Stimulated activated CD4-positive, alpha-beta T cell treated with anti-CD3 and anti-CD28 coated beads, Interleukin-4, amount 100 ng/mL, for 1 hour (primary cell): ENCODE results near the gene SLC6A13.

Experiments
- DNase-seq: peaks from one replicate; pipeline ENCODE4 v3.0.0-alpha.2; 2020

SLC6A13 gene

GRCh38 chr12:176321-177181, 86.1 kb downstream of the SLC6A13 start:
- no peak for DNase-seq

GRCh38 chr12:175759-176158, 86.9 kb downstream of the SLC6A13 start:
- no peak for DNase-seq

GRCh38 chr12:175250-175649, 87.4 kb downstream of the SLC6A13 start:
- DNase-seq, result no peak

GRCh38 chr12:174596-174995, 88.0 kb downstream of the SLC6A13 start:
- DNase-seq, result no peak

- DNase-seq, result no peak
Observed at GRCh38 chr12:174124-174523, 88.5 kb downstream of the SLC6A13 start.

- DNase-seq, result no peak
Observed at GRCh38 chr12:172732-173161, 89.9 kb downstream of the SLC6A13 start.

- DNase-seq, result no peak
Observed at GRCh38 chr12:171743-172676, 90.6 kb downstream of the SLC6A13 start.

- DNase-seq, result no peak
Observed at GRCh38 chr12:171276-171675, 91.4 kb downstream of the SLC6A13 start.
